WERI-Rb-1 (cell line): ENCODE data around the gene SHE.

Source experiments
- DNase-seq: peaks from one replicate; pipeline ENCODE4 v3.0.0-alpha.2; 2020
- H3K27ac ChIP-seq: fragments of 250-450 bp; sonication (Bioruptor Pico); 2 replicates; pipeline ENCODE4 v1.5.1; 2020; ENCODE audit warnings: mild to moderate bottlenecking, moderate library complexity
- H3K27me3 ChIP-seq: fragments of 250-450 bp; sonication (Bioruptor Pico); 2 replicates; pipeline ENCODE4 v1.5.1; 2021; ENCODE audit warnings: mild to moderate bottlenecking, low read depth, moderate library complexity; ENCODE audit not compliant: insufficient read depth, severe bottlenecking
- H3K36me3 ChIP-seq: fragments of 250-450 bp; sonication (Bioruptor Pico); 2 replicates; pipeline ENCODE4 v1.5.1; 2020; ENCODE audit warnings: mild to moderate bottlenecking, moderate library complexity
- H3K4me3 ChIP-seq: 2 replicates; pipeline ENCODE4 v1.5.1; 2011; ENCODE audit warnings: low read depth, mild to moderate bottlenecking, control low read depth, low read length
- H3K9me3 ChIP-seq: fragments of 250-450 bp; sonication (Bioruptor Pico); 2 replicates; pipeline ENCODE4 v1.5.1; 2021; ENCODE audit warnings: mild to moderate bottlenecking, moderate library complexity; ENCODE audit not compliant: severe bottlenecking
- TF ChIP-seq, protein P1 (sequence below): IDR thresholded peaks from 2 replicates; pipeline ENCODE4 v1.5.1; 2011; ENCODE audit warnings: low read depth, mild to moderate bottlenecking, control low read depth, inconsistent platforms, low read length

Gene SHE

DNA sequence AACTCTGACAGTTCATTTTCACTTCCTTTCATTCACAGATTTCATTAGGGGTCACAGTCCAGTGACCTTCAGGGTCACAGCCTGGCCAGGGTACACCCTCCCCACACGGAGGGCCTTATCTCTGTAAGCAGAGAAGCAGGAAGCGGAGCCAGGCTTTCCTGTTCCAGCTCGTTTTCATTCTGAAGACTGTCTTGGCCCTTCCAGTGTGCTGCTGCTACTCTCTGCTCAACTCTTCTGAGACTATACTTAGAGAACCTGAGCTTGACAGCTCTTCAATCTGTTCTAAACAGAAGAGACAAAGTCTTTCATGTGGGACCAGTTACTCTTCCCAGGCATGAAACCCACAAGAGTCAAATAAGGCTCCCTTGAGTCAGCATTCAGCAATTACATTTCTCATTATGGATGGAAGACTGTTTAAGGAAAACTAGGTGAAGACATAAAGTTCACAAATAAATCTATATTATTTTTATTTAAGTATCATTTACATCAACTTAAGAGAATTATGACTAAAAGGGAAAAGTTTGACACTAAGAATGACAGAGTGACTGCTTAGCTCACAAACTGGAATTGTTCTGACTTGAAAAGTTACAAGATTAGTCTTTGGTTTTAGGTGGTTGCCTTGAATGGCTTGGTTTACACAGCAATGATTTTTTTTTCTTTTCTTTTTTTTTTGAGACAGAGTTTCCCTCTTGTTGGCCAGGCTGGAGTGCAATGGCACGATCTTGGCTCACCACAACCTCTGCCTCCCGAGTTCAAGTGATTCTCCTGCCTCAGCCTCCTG is 5.0 kb downstream of the SHE start:
- TF ChIP-seq, protein P1, sequence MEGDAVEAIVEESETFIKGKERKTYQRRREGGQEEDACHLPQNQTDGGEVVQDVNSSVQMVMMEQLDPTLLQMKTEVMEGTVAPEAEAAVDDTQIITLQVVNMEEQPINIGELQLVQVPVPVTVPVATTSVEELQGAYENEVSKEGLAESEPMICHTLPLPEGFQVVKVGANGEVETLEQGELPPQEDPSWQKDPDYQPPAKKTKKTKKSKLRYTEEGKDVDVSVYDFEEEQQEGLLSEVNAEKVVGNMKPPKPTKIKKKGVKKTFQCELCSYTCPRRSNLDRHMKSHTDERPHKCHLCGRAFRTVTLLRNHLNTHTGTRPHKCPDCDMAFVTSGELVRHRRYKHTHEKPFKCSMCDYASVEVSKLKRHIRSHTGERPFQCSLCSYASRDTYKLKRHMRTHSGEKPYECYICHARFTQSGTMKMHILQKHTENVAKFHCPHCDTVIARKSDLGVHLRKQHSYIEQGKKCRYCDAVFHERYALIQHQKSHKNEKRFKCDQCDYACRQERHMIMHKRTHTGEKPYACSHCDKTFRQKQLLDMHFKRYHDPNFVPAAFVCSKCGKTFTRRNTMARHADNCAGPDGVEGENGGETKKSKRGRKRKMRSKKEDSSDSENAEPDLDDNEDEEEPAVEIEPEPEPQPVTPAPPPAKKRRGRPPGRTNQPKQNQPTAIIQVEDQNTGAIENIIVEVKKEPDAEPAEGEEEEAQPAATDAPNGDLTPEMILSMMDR, result no peak
- DNase-seq, result no peak
- H3K27ac ChIP-seq, result no peak overlapping the region

DNA sequence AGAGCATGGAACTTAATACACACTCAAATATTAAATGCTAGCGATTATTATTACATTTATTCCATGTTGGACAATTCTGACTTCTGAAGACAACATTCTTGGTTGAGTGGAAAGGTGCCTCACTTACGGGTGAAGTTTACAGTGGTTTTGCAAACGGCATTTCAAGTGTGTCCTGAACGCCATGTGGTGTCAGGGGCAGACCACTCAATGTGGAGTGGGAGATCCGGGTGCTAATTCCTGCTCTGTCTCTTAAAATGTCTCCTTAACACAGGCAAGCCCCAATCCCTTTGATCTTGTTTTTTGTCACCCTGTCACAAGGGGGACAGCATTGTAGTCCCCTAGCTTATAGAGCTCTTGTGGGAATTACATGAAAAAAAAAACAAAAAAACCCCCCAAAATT is 5.8 kb downstream of the SHE start:
- TF ChIP-seq, protein P1, result no peak
- H3K36me3 ChIP-seq, result no peaks in the 10 kb centered on the region
- DNase-seq, result no peak
- peaks cover 100% of the 10 kb centered on the region for H3K27me3 ChIP-seq
- peaks cover 1% of the 10 kb centered on the region for H3K9me3 ChIP-seq
- H3K4me3 ChIP-seq, result no peak overlapping the region
- H3K27ac ChIP-seq, result no peak overlapping the region

More for the DNA sequence above, 5.0 kb downstream of the SHE start:
- no peak overlapping the region for H3K4me3 ChIP-seq
- H3K36me3 ChIP-seq, result no peaks in the 10 kb centered on the region
- H3K27me3 ChIP-seq, result peaks cover 100% of the 10 kb centered on the region
- peaks cover 9% of the 10 kb centered on the region for H3K9me3 ChIP-seq

DNA sequence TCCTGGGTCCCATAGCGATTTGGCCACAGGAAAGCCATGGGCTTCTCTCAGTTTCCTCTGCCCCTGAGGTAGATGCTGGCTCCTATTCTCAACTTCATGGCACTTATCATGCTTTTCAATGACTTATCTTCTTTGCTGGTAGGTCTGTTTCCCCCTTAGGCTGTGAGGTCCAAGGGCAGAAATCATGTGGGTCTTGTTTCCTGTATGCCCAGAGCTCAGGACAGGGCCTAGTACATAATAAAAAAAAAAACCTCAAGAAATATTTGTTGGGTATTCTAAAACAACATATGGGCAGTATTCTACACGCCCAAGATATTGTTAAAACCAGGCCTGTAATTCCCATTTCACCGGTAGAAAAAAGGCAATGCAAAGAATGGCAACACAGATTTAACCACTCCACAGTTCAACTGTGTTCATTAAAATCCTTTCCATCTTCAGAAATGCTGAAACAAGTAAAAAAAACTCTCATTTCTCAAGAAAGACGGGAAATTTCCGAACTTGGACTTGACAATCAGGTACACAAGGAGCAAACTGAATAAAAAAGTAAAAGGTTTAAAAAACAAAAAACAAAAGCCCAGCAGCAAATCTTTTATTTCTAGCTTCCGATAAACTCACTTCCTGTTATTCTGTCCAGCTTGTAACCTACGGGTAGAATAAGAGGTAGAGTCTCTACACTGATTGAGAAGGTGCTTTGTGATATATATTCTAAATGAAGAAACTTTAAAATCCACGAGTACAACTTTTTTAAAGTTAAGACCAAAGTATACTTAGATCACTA is 6.5 kb downstream of the SHE start:
- Histone ChIP-seq H3K27me3 (peaks cover 100% of the 10 kb centered on the region), H3K27ac (no peak overlapping the region), H3K36me3 (no peaks in the 10 kb centered on the region), H3K9me3 (no peaks in the 10 kb centered on the region), H3K4me3 (no peak overlapping the region)
- TF ChIP-seq, protein P1, result no peak
- DNase-seq, result no peak

DNA sequence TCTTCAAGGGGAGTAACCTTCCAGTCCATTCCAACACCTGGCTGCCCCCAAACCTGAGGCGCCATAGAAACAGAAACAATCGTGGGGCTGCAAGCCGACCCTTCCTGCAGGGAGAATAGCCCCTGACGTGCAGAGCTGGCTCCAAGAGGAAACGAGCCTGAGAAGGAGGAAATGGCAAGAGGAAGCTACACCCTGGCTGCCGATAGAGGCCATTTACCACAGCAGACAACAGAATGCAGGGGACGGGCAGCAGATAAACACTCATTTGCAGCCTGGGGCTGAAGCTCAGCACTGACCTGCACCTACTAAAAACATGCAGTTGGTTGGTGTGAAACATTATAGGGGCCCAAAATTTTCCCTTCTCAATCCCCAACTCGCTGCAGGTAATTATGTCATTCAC is 8.9 kb downstream of the SHE start:
- Histone ChIP-seq H3K4me3 (no peak overlapping the region), H3K27ac (no peak overlapping the region), H3K36me3 (no peaks in the 10 kb centered on the region), H3K9me3 (peaks cover 5% of the 10 kb centered on the region), H3K27me3 (peaks cover 100% of the 10 kb centered on the region)
- TF ChIP-seq, protein P1, result no peak
- DNase-seq, result no peak

DNA sequence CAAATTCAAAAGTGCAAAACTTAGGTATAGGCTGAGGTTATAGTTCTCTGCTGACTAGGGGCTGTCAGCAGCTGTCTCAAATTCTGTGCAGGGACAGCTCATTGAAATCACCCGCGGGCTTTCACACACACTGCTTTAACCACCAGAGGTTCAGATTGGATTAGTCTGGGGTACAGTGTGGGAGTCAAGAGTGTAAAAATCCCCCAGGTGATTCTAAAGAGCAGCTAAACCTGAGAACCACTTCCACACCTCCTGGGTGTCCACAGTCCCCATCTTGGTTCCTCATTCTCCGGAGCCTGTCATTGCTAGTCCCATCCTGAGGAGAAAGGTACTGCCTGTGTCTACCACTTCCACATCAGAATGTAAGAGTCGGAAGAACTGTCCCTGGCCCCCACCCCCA is 10.1 kb downstream of the SHE start:
- Histone ChIP-seq H3K9me3 (peaks cover 5% of the 10 kb centered on the region), H3K27ac (no peak overlapping the region), H3K4me3 (no peak overlapping the region), H3K27me3 (peaks cover 100% of the 10 kb centered on the region), H3K36me3 (no peaks in the 10 kb centered on the region)
- TF ChIP-seq, protein P1, result no peak
- DNase-seq, result no peak
